ENCODE results near the gene C6orf47.
"Not testable (repeated sequence)": the region's sequence is repeated elsewhere in the genome, so short reads cannot be mapped to it uniquely, and the experiment has no call there.

Gene C6orf47

GRCh38 chr6:31660381-31661261, at the start of gene C6orf47:
TSS of gene C6orf47 (minus strand) at chr6:31660778. CDS start at chr6:31659947, 831 bp downstream.
- DNase-seq: peak; percentile 71

DNA sequence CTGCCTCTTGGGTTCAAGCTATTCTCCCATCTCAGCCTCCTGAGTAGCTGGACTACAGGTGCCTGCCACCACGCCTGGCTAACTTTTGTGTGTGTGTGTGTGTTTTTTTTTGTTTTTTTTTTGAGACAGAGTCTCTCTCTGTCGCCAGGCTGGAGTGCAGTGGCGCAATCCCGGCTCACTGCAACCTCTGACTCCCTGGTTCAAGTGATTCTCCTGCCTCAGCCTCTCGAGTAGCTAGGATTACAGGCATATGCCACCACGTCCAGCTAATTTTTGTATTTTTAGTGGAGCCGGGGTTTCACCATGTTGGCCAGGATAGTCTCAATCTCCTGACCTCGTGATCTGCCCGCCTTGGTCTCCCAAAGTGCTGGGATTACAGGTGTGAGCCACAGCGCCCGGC, 48.6 kb upstream of the C6orf47 start:
- DNase-seq: not testable (repeated sequence)

- DNase-seq: no peak
These were observed 47.6 kb upstream of the C6orf47 start for GRCh38 chr6:31708224-31708623.

DNA sequence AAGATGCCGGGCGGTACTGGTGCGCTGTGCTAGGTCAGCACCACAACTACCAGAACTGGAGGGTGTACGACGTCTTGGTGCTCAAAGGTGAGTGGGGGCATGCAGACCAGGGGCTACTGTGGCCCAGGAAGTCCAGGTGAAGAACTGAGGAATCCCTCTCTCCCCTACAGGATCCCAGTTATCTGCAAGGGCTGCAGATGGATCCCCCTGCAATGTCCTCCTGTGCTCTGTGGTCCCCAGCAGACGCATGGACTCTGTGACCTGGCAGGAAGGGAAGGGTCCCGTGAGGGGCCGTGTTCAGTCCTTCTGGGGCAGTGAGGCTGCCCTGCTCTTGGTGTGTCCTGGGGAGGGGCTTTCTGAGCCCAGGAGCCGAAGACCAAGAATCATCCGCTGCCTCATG, 47.1 kb upstream of the C6orf47 start:
- DNase-seq: no peak

DNA sequence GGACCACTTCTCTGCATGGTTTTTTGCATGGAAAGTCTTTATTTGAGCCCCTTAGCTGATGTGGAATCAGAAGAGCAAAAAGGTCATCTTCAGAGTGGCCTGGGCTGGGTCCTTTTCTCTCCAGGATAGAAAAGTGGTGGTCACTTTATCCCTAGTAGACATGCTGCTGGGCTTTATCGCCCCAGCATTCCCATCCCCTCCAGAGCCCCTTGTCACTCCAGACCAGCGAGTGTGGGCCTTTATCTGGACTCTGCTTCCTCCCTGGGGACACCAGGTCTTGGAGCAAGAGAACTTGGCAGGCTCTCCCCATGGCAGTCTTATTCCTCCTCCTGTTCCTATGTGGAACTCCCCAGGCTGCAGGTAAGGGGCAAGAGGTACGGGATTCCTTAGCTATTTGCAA, 46.0 kb upstream of the C6orf47 start, which contains the start of gene LY6G6F:
TSS of gene LY6G6F (plus strand) at position 268 of the 400 bp plus-strand sequence. CDS start at position 309, 41 bp downstream.
- no peak for DNase-seq

- no peak for DNase-seq
These were observed 45.4 kb upstream of the C6orf47 start for GRCh38 chr6:31705931-31706330.

DNA sequence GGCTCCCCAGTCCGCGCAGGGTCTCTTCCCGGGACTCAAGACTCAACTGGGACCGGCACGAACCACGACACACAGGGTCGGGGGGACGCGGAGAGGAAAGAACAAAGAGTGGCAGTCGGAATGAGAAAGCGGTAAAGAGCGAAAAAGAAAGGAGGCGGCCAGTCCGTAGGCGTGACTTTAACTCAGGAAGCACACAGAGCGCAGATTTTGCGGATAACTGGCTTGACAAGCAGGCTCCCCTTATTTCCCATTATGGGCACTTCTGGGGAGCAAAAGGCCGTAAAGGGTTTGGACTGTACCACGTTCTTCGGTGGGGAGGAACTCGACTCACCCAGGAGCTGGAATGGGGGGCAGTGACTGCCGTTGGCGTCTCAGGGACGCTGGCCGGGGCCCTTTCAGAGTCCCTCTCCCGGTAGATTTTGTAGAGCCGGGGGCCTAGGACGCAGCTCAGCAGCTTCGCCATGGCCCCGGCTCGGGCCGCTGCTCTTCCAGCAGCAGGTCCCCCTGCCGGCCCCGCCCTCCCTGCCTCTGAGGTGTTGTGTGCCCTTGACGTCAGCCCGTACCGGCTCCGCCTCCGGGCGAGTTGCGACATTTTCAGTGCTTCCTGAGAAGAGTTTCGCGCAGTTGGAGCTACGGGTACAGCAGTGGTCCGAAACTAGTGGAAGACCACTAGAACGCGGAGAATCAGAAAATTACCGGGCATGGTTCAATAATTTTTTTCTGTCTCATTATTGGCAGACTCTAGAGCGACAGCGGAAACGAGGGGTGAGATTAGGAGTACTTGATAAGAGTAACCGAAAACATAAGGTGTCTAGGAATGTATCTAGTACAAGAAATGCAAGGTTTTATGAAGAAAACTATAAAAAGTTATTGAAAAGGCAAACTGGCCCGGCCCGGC, 42.5 kb upstream of the C6orf47 start, which contains the start of gene ABHD16A:
TSS of gene ABHD16A (minus strand) at position 506 of the 898 bp plus-strand sequence. CDS start at position 463, 43 bp downstream.
- peak; percentile 97 for DNase-seq

GRCh38 chr6:31702405-31702818, 41.8 kb upstream of the C6orf47 start:
- no peak for DNase-seq

GRCh38 chr6:31701666-31702404, 41.3 kb upstream of the C6orf47 start:
- DNase-seq: no peak

DNA sequence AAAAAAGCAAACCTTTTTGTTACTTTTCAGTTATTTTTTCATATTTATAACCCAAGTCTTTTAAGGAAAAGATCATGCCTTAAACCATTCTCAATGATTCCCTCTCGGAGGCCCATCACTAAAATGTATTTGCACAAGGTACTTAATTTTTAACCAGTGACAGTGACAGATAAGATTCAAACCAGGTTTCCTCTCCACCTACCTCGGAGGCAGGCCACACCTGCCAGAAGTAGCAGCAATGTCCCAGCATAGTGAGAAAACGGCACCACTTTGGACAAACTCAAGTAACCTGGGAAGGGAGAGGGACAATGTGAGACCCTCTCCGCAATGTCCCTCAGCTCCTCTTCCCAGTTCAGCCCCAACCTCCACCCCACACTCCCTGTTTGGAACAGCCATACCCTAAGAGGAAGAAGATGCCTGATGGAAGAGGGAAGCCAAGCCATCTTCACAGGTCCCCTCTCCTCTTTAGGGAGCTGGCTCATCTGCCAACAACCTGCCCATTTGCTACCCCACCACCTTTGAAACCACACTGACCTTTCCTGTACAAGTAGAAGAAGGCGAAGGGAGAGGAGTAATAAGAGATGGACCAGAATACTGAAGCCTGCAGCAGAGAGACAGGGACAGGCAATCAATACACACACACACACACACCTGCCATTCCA, 40.3 kb upstream of the C6orf47 start:
- no peak for DNase-seq

GRCh38 chr6:31697555-31697954, 37.0 kb upstream of the C6orf47 start:
- DNase-seq: no peak

GRCh38 chr6:31693535-31693934, 33.0 kb upstream of the C6orf47 start:
- DNase-seq: no peak

GRCh38 chr6:31692886-31693285, 32.3 kb upstream of the C6orf47 start:
- DNase-seq: no peak

- DNase-seq: no peak
These were observed 31.8 kb upstream of the C6orf47 start for GRCh38 chr6:31692353-31692752.

GRCh38 chr6:31691564-31692108, 31.1 kb upstream of the C6orf47 start:
- no peak for DNase-seq

DNA sequence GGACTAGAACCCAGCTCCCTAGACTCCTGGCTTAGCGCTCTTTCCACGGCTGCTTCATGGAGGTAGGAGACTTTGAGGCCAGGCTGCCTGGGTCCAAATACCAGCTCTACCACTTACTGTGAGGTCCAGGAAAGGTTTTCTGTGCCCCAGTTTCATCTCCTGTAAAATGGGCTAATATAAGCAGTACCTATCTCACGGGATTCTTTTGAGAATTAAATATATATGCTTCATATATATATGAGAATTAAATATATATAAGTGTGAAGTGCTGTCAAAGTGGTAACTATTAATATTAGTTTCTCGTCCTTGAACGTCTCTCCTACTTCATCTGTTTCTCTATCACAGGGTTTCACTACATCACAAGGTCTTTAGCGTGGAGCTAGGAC, 30.5 kb upstream of the C6orf47 start:
- DNase-seq: no peak

DNA sequence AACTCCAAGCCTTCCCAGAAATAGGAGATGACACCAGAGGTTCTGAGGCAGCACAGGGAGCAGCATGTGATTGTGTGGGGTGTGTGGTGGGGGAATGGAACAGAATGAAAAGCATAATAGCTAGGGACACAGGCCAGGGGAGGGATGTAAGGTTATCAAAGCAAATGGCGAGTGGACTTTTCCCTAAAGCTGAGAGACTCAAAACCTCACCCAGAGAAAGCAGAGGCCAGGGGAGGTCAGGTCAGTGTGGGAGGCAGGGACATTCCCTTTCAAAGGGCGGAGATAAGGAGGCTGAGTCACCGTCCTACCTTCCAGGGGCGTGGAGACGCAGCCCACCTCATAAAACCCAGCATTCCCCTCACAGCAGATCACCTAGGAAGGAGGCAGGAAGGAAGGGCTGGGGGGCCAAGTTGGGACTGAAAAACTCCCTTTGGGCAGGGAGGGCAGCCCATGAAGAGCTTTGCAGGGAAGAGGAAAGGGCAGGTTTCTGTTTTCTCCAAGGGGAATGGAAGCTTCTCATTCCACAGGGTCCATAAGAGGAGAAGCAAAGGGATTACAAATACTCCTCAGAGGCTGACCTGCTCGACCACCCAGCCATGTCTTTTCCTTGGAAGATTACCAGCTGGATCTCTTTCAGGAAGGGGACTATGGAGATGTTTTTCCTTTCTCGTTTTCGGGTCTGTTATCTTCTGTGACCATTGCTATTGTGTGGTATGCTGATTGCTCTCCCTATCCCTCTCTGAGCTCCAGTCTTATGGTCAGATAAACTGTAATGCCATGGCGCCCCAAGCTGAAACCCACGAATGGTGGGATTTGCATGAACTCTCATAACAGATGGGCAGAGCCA, 29.9 kb upstream of the C6orf47 start:
- DNase-seq: no peak

GRCh38 chr6:31689249-31690110, 28.9 kb upstream of the C6orf47 start:
- peak; percentile 15 for DNase-seq

DNA sequence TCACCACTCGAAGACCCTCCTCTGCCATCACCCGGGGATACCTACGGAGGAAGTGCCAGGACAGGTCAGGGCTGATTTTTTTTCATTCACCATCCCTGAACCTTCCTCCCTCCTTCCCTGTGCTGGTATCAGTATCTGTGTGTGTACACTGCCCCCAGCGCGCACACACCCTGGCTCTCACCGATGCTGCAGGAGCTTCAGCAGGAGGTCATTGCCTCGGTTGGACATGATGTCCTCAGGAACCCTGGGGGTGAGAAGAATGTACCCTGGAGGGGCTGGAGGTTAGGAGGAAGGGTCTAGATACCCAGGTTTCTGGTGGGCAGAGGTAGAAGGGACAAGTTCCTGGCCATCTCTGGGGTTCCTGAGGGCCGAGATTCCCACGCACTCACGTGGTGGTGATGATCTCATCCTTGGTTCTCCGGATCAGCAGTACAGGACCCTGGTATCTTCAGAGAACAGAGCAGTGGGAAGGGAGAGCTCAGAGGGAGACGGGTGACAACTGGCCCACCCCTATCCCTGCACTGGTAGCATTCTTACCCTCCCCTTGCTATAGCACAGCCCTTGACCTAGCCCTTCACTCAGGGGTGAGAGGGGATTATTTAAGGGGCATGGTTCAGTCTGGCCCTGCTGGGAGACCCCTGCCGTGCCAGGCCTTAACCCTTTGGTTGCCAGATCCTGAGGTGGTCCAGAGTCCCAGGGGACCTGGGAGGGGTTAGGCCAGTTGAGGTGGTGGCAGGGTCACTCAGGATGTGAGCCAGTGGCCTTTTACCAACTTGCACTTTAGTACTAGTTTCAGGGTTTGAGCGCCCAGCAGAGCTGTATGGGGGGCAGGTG, 27.5 kb upstream of the C6orf47 start:
- DNase-seq: no peak

Measured in activated CD4-positive, alpha-beta T cell treated with anti-CD3 and anti-CD28 coated beads, Interleukin-2, amount 50 U/mL, for 1 hour (primary cell).